NCI-H1105 (cell line): ENCODE results near the gene DFFB.
A peak's percentile ranks its signal among the peaks of the same experiment; 100 is the strongest.
"Not testable (repeated sequence)": the region's sequence is repeated elsewhere in the genome, so short reads cannot be mapped to it uniquely, and the experiment has no call there.

Experiments used
- DNase-seq: peaks from one replicate; lab custom pipeline; 2025; lab: John Stamatoyannopoulos, UW

DFFB gene

GRCh38 chr1:3856923-3857790 lies at the start of gene DFFB, which contains the start of gene CEP104:
Gene DFFB, plus strand, starts transcription at chr1:3857476. Its CDS starts 128 bp downstream, at chr1:3857604.
Gene CEP104, minus strand, starts transcription at chr1:3857211. Its CDS starts 4,804 bp downstream, at chr1:3852407.
- peak; percentile 99 for DNase-seq

- no peak for DNase-seq
These were observed 49.5 kb upstream of the DFFB start for GRCh38 chr1:3807769-3808168.

- no peak for DNase-seq
These were observed 47.6 kb upstream of the DFFB start for GRCh38 chr1:3809680-3810079.

- DNase-seq = not testable (repeated sequence)
These were observed 47.0 kb upstream of the DFFB start for GRCh38 chr1:3810149-3810761.

- DNase-seq = no peak
These were observed 45.7 kb upstream of the DFFB start for GRCh38 chr1:3811595-3811911.

- DNase-seq = no peak
These were observed 43.2 kb upstream of the DFFB start for GRCh38 chr1:3814065-3814464.

GRCh38 chr1:3814771-3815561 lies 42.3 kb upstream of the DFFB start:
- no peak for DNase-seq

- no peak for DNase-seq
These were observed 40.7 kb upstream of the DFFB start for GRCh38 chr1:3816331-3817137.

- no peak for DNase-seq
These were observed 40.0 kb upstream of the DFFB start for GRCh38 chr1:3817138-3817740.

GRCh38 chr1:3817821-3818597 lies 39.3 kb upstream of the DFFB start:
- DNase-seq = no peak

GRCh38 chr1:3819771-3820200 lies 37.5 kb upstream of the DFFB start:
- no peak for DNase-seq

GRCh38 chr1:3820316-3820715 lies 37.0 kb upstream of the DFFB start:
- no peak for DNase-seq

GRCh38 chr1:3821004-3821403 lies 36.3 kb upstream of the DFFB start:
- peak; percentile 46 for DNase-seq

GRCh38 chr1:3821447-3821846 lies 35.8 kb upstream of the DFFB start:
- no peak for DNase-seq

- no peak for DNase-seq
These were observed 35.4 kb upstream of the DFFB start for GRCh38 chr1:3821908-3822307.

GRCh38 chr1:3822421-3822820 lies 34.9 kb upstream of the DFFB start:
- no peak for DNase-seq

- no peak for DNase-seq
These were observed 32.6 kb upstream of the DFFB start for GRCh38 chr1:3824650-3825049.

GRCh38 chr1:3825356-3825755 lies 31.9 kb upstream of the DFFB start:
- no peak for DNase-seq

- no peak for DNase-seq
These were observed 29.4 kb upstream of the DFFB start for GRCh38 chr1:3827813-3828307.

- DNase-seq = no peak
These were observed 28.9 kb upstream of the DFFB start for GRCh38 chr1:3828391-3828790.
